CD4-positive, alpha-beta T cell (primary cell): ENCODE measurements around the gene KBTBD12. TPM values are rescaled to one million over a fixed set of nuclear protein-coding genes. Genes with fewer than 3 reads are reported as not detected.

Source experiments
- ATAC-seq: fragments of 200-7000 bp; cut with Tn5 transposase; one replicate; pipeline ENCODE4 v1.10.0; 2022; ENCODE audit warnings: mild to moderate bottlenecking; ENCODE audit not compliant: poor library complexity
- CTCF ChIA-PET: fragments of 350-600 bp; sonication (Branson Sonifier 250); formaldehyde crosslinking; loops from one replicate; lab custom pipeline; 2021; ENCODE audit warnings: antibody characterized with exemption, inconsistent platforms; lab: Charles Lee
- POLR2A ChIA-PET: fragments of 350-600 bp; sonication (Branson Sonifier 250); formaldehyde crosslinking; loops from one replicate; lab custom pipeline; 2021; ENCODE audit warnings: antibody characterized with exemption, inconsistent platforms; lab: Charles Lee
- DNase-seq, 14 experiments: peaks; one replicate each; pipeline ENCODE4 v3.0.0-alpha.2; 2013 to 2020; ENCODE audit warnings: mixed read lengths in 2 of 14
- H3K27ac ChIP-seq, 2 donors: one replicate each; pipeline versions ENCODE4 v1.5.1 to v1.7.0; 2013; ENCODE audit warnings: low read length in 2 of 2, low read depth in 1 of 2, mild to moderate bottlenecking in 1 of 2
- H3K27me3 ChIP-seq, 2 experiments: 1 replicate in 1 of 2; 2 replicates in 1 of 2; pipeline versions ENCODE4 v1.6.1 to v1.7.0; 2013; ENCODE audit warnings: low read length in 2 of 2, control low read depth in 1 of 2, mild to moderate bottlenecking in 1 of 2, moderate library complexity in 1 of 2; ENCODE audit not compliant: insufficient read depth in 2 of 2, control insufficient read depth in 1 of 2
- H3K36me3 ChIP-seq: one replicate; pipeline ENCODE4 v1.6.1; 2013; ENCODE audit warnings: low read length, control low read depth; ENCODE audit not compliant: insufficient read depth
- H3K4me1 ChIP-seq: one replicate; pipeline ENCODE4 v1.6.1; 2013; ENCODE audit warnings: low read length, control low read depth; ENCODE audit not compliant: insufficient read depth
- H3K4me3 ChIP-seq: one replicate; pipeline ENCODE4 v1.5.1; 2013; ENCODE audit warnings: mild to moderate bottlenecking, low read length, moderate library complexity
- H3K9me3 ChIP-seq, 2 experiments: 1 replicate in 1 of 2; 2 replicates in 1 of 2; pipeline versions ENCODE4 v1.6.1 to v1.7.0; 2013; ENCODE audit warnings: low read length in 2 of 2, mild to moderate bottlenecking in 2 of 2, control low read depth in 1 of 2, moderate library complexity in 1 of 2; ENCODE audit not compliant: control insufficient read depth in 1 of 2, insufficient read depth in 1 of 2
- H3K27ac Mint-ChIP-seq: one replicate; pipeline ENCODE4 v1.8.0; 2020; ENCODE audit warnings: mixed read lengths
- H3K27me3 Mint-ChIP-seq: one replicate; pipeline ENCODE4 v1.8.0; 2021; ENCODE audit warnings: mixed read lengths
- H3K36me3 Mint-ChIP-seq: one replicate; pipeline ENCODE4 v1.8.0; 2021; ENCODE audit warnings: low read depth, mixed read lengths
- H3K4me1 Mint-ChIP-seq: one replicate; pipeline ENCODE4 v1.8.0; 2021; ENCODE audit warnings: low read depth, mixed read lengths
- H3K4me3 Mint-ChIP-seq: one replicate; pipeline ENCODE4 v1.8.0; 2020; ENCODE audit warnings: mild to moderate bottlenecking, mixed read lengths
- H3K9me3 Mint-ChIP-seq: one replicate; pipeline ENCODE4 v1.8.0; 2020; ENCODE audit warnings: mixed read lengths
- intact Hi-C, 2 experiments: fragments of 100-400 bp; cut with DNase I in 1 of 2; cut with micrococcal nuclease in 1 of 2; formaldehyde crosslinking; loops; one replicate each; pipeline versions ENCODE4 v1.15.1 to v1.9.0; 2023 to 2025; cut with DNase I, micrococcal nuclease
- total RNA-seq, 174 experiments: library from RNA in 2 of 174; stranded (reverse) in 2 of 174; gene quantifications; one replicate each; pipeline ENCODE4 v1.2.3 and lab custom pipeline; 2021 to 2026
- TF ChIP-seq, protein P1 (sequence below): fragments of 200-600 bp; IDR thresholded peaks from one replicate; pipeline ENCODE4 v1.8.0; 2022; ENCODE audit warnings: antibody characterized with exemption, mild to moderate bottlenecking

KBTBD12 gene
- total RNA-seq, 2 experiments from 2014 or later: not detected

- CTCF ChIA-PET: no interaction called here
- Mint-ChIP-seq H3K4me1 (no peaks in the 10 kb centered on the region), H3K27ac (no peak overlapping the region), H3K9me3 (peaks cover 8% of the 10 kb centered on the region), H3K36me3 (no peaks in the 10 kb centered on the region), H3K4me3 (no peak overlapping the region), H3K27me3 (peaks cover 14% of the 10 kb centered on the region)
- Histone ChIP-seq H3K4me3 (no peak overlapping the region), H3K36me3 (no peaks in the 10 kb centered on the region), H3K27me3 (no peaks in the 10 kb centered on the region), H3K27ac (no peak overlapping the region), H3K9me3 (peaks cover 10 to 11% of the 10 kb centered on the region in 2 experiments), H3K4me1 (no peaks in the 10 kb centered on the region)
- TF ChIP-seq, protein P1, sequence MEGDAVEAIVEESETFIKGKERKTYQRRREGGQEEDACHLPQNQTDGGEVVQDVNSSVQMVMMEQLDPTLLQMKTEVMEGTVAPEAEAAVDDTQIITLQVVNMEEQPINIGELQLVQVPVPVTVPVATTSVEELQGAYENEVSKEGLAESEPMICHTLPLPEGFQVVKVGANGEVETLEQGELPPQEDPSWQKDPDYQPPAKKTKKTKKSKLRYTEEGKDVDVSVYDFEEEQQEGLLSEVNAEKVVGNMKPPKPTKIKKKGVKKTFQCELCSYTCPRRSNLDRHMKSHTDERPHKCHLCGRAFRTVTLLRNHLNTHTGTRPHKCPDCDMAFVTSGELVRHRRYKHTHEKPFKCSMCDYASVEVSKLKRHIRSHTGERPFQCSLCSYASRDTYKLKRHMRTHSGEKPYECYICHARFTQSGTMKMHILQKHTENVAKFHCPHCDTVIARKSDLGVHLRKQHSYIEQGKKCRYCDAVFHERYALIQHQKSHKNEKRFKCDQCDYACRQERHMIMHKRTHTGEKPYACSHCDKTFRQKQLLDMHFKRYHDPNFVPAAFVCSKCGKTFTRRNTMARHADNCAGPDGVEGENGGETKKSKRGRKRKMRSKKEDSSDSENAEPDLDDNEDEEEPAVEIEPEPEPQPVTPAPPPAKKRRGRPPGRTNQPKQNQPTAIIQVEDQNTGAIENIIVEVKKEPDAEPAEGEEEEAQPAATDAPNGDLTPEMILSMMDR: no peak
- POLR2A ChIA-PET: no interaction called here
- intact Hi-C loops: no loop called here
- DNase-seq: no peak
- no peak for ATAC-seq
Measured at GRCh38 chr3:127887321-127887720, 27.7 kb upstream of the KBTBD12 start.

- ATAC-seq (no peak), DNase-seq (no peak)
- H3K9me3 ChIP-seq: peaks cover 10 to 11% of the 10 kb centered on the region in 2 experiments
- no peaks in the 10 kb centered on the region for H3K36me3 ChIP-seq
- no peaks in the 10 kb centered on the region for H3K4me1 ChIP-seq
- Mint-ChIP-seq H3K36me3 (no peaks in the 10 kb centered on the region), H3K9me3 (peaks cover 10% of the 10 kb centered on the region), H3K27me3 (peaks cover 7% of the 10 kb centered on the region), H3K4me1 (no peaks in the 10 kb centered on the region), H3K27ac (no peak overlapping the region), H3K4me3 (no peak overlapping the region)
- TF ChIP-seq, protein P1: no peak
- POLR2A ChIA-PET: no interaction called here
- intact Hi-C loops: no loop called here
- CTCF ChIA-PET: no interaction called here
- no peak overlapping the region for H3K4me3 ChIP-seq
- no peak overlapping the region for H3K27ac ChIP-seq
- H3K27me3 ChIP-seq: no peaks in the 10 kb centered on the region
Measured at GRCh38 chr3:127888156-127888555, 26.9 kb upstream of the KBTBD12 start.

GRCh38 chr3:127888564-127889107 lies 26.4 kb upstream of the KBTBD12 start:
- CTCF ChIA-PET: no interaction called here
- no peaks in the 10 kb centered on the region for H3K36me3 ChIP-seq
- no peaks in the 10 kb centered on the region for H3K4me1 ChIP-seq
- POLR2A ChIA-PET: no interaction called here
- intact Hi-C loops: no loop called here
- Mint-ChIP-seq H3K4me3 (no peak overlapping the region), H3K36me3 (no peaks in the 10 kb centered on the region), H3K4me1 (no peaks in the 10 kb centered on the region), H3K9me3 (peaks cover 10% of the 10 kb centered on the region), H3K27ac (no peak overlapping the region), H3K27me3 (peaks cover 5% of the 10 kb centered on the region)
- no peak for ATAC-seq
- no peak overlapping the region for H3K27ac ChIP-seq
- TF ChIP-seq, protein P1: no peak
- H3K4me3 ChIP-seq: no peak overlapping the region
- H3K27me3 ChIP-seq: no peaks in the 10 kb centered on the region
- no peak for DNase-seq
- H3K9me3 ChIP-seq: peaks cover 10 to 11% of the 10 kb centered on the region in 2 experiments
